H1 (cell line): ENCODE measurements around the gene VCX2. TPM values are rescaled to one million over a fixed set of nuclear protein-coding genes. Genes with fewer than 3 reads are reported as not detected.

Source experiments
- BACH1 ChIP-seq: IDR thresholded peaks from 2 replicates; pipeline ENCODE4 v1.6.1; 2012; ENCODE audit warnings: low read length, improper control_type of control experiment
- CHD2 ChIP-seq: IDR thresholded peaks from 2 replicates; pipeline ENCODE4 v1.6.1; 2012; ENCODE audit warnings: low read length, improper control_type of control experiment
- EGR1 ChIP-seq: IDR thresholded peaks from 2 replicates; pipeline ENCODE4 v1.6.1; 2011; ENCODE audit warnings: low read depth, low read length, borderline replicate concordance
- GABPA ChIP-seq: IDR thresholded peaks from 2 replicates; pipeline ENCODE4 v1.6.1; 2011; ENCODE audit warnings: mild to moderate bottlenecking, low read length, moderate library complexity, borderline replicate concordance; ENCODE audit not compliant: insufficient read depth
- POLR2A ChIP-seq, 2 experiments: IDR thresholded peaks; 1 replicate in 1 of 2; 2 replicates in 1 of 2; pipeline ENCODE4 v1.6.1; 2011; ENCODE audit warnings: low read depth in 2 of 2, low read length in 2 of 2, mild to moderate bottlenecking in 2 of 2; ENCODE audit errors: control extremely low read depth in 1 of 2
- SP1 ChIP-seq: IDR thresholded peaks from 2 replicates; pipeline ENCODE4 v1.6.1; 2011; ENCODE audit warnings: low read depth, low read length
- polyA plus RNA-seq, 7 experiments: library from polyadenylated mRNA; depleted of rRNA in 3 of 7; stranded (reverse) in 5 of 7; unstranded in 2 of 7; fragments of >200 nt in 5 of 7; fragments of 200-250 nt in 2 of 7; gene quantifications; 1 replicate in 5 of 7; 2 replicates in 1 of 7; 4 replicates in 1 of 7; pipeline versions ENCODE4 v1.2.1 to v1.2.3, GENCODE V29; 2011 to 2013; ENCODE audit warnings: missing spikeins in 2 of 7, mixed read lengths in 2 of 7
- total RNA-seq: library from RNA; stranded (reverse); fragmentation: NEBNext Ultra II Directional; extraction: Animal tissue kit (Norgen Biotek cat#: 25700); gene quantifications from 2 replicates; pipeline ENCODE4 v1.2.1, GENCODE V29; 2021
- TF ChIP-seq, protein P1 (sequence below), 3 experiments: IDR thresholded peaks; 1 replicate in 2 of 3; 2 replicates in 1 of 3; pipeline versions ENCODE4 v1.5.1 to v1.6.1; 2011; ENCODE audit warnings: low read length in 3 of 3, mild to moderate bottlenecking in 3 of 3, inconsistent platforms in 2 of 3, low read depth in 1 of 3, moderate library complexity in 1 of 3; ENCODE audit not compliant: insufficient read depth in 1 of 3; ENCODE audit errors: control extremely low read depth in 1 of 3

The VCX2 gene
- total and polyA plus RNA-seq, 2 of the 8 experiments (the other 6 are each of a cell fraction or from before 2014, with no cell fraction given): not detected

DNA sequence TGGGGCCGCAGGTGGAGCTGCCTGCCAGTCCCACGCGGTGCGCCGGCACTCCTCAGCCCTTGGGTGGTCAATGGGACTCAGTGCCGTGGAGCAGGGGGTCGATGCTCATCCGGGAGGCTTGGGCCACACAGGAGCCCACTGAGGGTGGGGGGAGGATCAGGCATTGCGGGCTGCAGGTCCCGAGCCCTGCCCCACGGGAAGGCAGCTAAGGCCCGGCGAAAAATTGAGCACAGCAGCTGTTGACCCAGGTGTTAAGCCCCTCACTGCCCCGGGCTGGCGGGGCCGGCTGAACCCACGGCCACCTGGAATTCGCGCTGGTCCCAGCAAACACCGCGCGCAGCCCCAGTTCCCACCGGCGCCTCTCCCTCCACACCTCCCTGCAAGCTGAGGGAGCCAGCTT lies 26.1 kb downstream of the VCX2 start (continued):
- TF ChIP-seq, protein P1, sequence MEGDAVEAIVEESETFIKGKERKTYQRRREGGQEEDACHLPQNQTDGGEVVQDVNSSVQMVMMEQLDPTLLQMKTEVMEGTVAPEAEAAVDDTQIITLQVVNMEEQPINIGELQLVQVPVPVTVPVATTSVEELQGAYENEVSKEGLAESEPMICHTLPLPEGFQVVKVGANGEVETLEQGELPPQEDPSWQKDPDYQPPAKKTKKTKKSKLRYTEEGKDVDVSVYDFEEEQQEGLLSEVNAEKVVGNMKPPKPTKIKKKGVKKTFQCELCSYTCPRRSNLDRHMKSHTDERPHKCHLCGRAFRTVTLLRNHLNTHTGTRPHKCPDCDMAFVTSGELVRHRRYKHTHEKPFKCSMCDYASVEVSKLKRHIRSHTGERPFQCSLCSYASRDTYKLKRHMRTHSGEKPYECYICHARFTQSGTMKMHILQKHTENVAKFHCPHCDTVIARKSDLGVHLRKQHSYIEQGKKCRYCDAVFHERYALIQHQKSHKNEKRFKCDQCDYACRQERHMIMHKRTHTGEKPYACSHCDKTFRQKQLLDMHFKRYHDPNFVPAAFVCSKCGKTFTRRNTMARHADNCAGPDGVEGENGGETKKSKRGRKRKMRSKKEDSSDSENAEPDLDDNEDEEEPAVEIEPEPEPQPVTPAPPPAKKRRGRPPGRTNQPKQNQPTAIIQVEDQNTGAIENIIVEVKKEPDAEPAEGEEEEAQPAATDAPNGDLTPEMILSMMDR (IDR thresholded peaks at IDR 0.05; ENCODE audit: control extremely low read depth in 1 of 3, insufficient read depth in 1 of 3, low read depth in 1 of 3, low read length in 3 of 3): no peak
- TF ChIP-seq CHD2 (no peak), EGR1 (no peak), GABPA (no peak), SP1 (no peak), BACH1 (no peak), POLR2A (IDR thresholded peaks at IDR 0.05; ENCODE audit: control extremely low read depth in 1 of 2, low read depth in 2 of 2, low read length in 2 of 2) (no peak)
